Cardiac muscle cell (in vitro differentiated cells and primary cell): ENCODE measurements around the gene EVA1B. TPM values are rescaled to one million over a fixed set of nuclear protein-coding genes. Genes with fewer than 3 reads are reported as not detected.
A peak's percentile ranks its signal among the peaks of the same experiment; 100 is the strongest.

ENCODE experiments used
- DNase-seq, 2 donors: peaks; one replicate each; pipeline versions ENCODE4 v3.0.0 to v3.0.0-alpha.2; 2010 to 2017; ENCODE audit warnings: low read depth in 1 of 2, low spot score in 1 of 2
- H3K27ac ChIP-seq: fragments of 200-600 bp; sonication (generic); 2 replicates; pipeline ENCODE4 v1.5.1; 2016
- H3K27me3 ChIP-seq: fragments of 200-600 bp; sonication (generic); 2 replicates; pipeline ENCODE4 v1.6.0; 2016; ENCODE audit warnings: control low read depth
- H3K36me3 ChIP-seq: fragments of 200-600 bp; sonication (generic); 2 replicates; pipeline ENCODE4 v1.5.1; 2016; ENCODE audit warnings: control low read depth
- H3K4me1 ChIP-seq: fragments of 200-600 bp; sonication (generic); 2 replicates; pipeline ENCODE4 v1.8.1; 2017; ENCODE audit warnings: low read depth, mild to moderate bottlenecking, mixed run types
- H3K4me3 ChIP-seq: fragments of 200-600 bp; sonication (generic); 2 replicates; pipeline ENCODE4 v1.5.1; 2016; ENCODE audit warnings: mild to moderate bottlenecking
- H3K9me3 ChIP-seq: fragments of 200-600 bp; sonication (generic); 2 replicates; pipeline ENCODE4 v1.5.1; 2017; ENCODE audit warnings: low read depth, mild to moderate bottlenecking, control low read depth
- polyA plus RNA-seq: library from polyadenylated mRNA; unstranded; fragments of >200 nt; fragmentation: Nextera tagmentation; extraction: Ambion mirVana; gene quantifications from 2 replicates; pipeline ENCODE4 v1.2.1, GENCODE V29; 2016
- total RNA-seq: library from RNA; depleted of rRNA; stranded (reverse); fragments of >200 nt; gene quantifications from 2 replicates; pipeline ENCODE4 v1.2.3, GENCODE V29; 2016
- TF ChIP-seq, protein P1 (sequence below): IDR thresholded peaks from 2 replicates; pipeline ENCODE4 v1.5.1; 2012; ENCODE audit warnings: low read depth, mild to moderate bottlenecking, low read length

Gene EVA1B
- total and polyA plus RNA-seq, 2 experiments from 2014 or later: 24.5 to 40.4 TPM

DNA sequence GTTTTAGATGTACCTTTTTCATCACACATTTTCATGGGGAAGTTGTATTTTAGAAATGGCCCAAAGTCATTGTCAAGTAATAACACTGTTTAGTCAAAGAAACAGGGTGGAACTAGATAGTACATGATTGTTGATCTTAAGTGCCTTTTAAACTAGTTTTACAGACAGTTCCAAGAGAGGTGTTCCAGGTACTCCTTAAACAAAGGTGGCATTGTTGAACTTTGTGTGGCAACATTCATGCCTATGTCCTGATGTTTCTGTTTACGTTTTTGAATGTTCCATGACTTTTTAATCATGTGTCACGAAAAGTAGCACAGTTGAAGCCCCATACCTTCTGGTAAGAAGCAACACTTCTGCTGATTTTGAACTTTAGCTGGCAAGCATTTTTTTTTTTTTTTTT lies 26.4 kb downstream of the EVA1B start:
- Histone ChIP-seq H3K27me3 (no peaks in the 10 kb centered on the region), H3K27ac (no peak overlapping the region), H3K4me3 (no peak overlapping the region), H3K36me3 (peaks cover 57% of the 10 kb centered on the region), H3K9me3 (no peaks in the 10 kb centered on the region), H3K4me1 (peaks cover 3% of the 10 kb centered on the region)
- TF ChIP-seq, protein P1, sequence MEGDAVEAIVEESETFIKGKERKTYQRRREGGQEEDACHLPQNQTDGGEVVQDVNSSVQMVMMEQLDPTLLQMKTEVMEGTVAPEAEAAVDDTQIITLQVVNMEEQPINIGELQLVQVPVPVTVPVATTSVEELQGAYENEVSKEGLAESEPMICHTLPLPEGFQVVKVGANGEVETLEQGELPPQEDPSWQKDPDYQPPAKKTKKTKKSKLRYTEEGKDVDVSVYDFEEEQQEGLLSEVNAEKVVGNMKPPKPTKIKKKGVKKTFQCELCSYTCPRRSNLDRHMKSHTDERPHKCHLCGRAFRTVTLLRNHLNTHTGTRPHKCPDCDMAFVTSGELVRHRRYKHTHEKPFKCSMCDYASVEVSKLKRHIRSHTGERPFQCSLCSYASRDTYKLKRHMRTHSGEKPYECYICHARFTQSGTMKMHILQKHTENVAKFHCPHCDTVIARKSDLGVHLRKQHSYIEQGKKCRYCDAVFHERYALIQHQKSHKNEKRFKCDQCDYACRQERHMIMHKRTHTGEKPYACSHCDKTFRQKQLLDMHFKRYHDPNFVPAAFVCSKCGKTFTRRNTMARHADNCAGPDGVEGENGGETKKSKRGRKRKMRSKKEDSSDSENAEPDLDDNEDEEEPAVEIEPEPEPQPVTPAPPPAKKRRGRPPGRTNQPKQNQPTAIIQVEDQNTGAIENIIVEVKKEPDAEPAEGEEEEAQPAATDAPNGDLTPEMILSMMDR: no peak
- DNase-seq: no peak

DNA sequence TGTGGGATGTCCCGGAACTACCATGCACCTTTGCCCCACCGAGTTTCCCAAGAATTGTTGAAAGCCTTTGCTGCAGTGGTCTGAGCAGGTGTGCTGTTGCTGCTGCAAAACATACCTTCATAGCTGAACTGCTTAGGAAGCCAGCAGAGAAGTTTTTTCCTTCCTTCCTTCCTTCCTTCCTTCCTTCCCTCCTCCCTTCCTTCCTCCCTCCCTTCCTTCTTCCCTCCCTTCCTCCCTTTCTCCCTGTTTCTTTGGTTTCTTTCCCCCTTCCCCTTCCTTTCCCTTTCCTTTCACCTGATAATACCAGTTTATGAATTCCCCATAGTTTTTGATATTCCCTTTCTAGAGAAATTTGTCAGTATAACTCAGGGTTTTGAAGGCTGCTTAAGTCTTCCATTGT lies 28.1 kb downstream of the EVA1B start:
- Histone ChIP-seq H3K9me3 (no peaks in the 10 kb centered on the region), H3K27me3 (no peaks in the 10 kb centered on the region), H3K36me3 (peaks cover 58% of the 10 kb centered on the region), H3K27ac (peak overlapping the region; percentile 23), H3K4me1 (peaks cover 3% of the 10 kb centered on the region), H3K4me3 (no peak overlapping the region)
- no peak for DNase-seq
- TF ChIP-seq, protein P1: no peak

DNA sequence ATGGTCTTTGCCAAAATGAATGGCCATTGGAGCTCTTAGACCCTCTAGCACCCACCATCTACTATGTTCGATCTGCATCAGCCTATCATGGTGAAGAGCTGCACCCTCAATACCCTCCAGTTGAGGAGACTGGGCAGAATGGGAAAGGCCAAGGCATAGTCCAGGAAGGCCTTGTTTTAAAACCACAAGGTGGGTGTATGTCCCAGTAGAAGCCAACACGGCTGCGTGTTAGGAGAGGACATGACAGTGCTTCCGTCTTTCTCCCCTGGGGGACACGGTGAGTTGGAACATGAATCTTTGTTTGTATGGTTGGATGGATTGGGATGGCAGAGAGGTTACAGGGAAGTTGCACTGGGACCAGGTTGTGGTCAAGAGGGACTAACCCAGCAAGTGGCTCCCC lies 35.9 kb downstream of the EVA1B start:
- H3K27ac ChIP-seq: no peak overlapping the region

DNA sequence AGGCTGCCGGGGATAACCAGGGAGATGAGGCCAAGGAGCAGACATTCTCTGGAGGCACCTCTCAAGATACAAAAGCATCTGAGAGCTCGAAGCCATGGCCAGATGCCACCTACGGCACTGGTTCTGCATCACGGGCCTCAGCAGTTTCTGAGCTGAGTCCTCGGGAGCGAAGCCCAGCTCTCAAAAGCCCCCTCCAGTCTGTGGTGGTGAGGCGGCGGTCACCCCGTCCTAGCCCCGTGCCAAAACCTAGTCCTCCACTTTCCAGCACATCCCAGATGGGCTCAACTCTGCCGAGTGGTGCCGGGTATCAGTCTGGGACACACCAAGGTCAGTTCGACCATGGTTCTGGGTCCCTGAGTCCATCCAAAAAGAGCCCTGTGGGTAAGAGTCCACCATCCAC lies 36.6 kb downstream of the EVA1B start:
- TF ChIP-seq, protein P1: no peak
- no peaks in the 10 kb centered on the region for H3K27me3 ChIP-seq
- DNase-seq: no peak
- peaks cover 50% of the 10 kb centered on the region for H3K36me3 ChIP-seq
- H3K4me1 ChIP-seq: peaks cover 28% of the 10 kb centered on the region
- H3K9me3 ChIP-seq: no peaks in the 10 kb centered on the region
- H3K27ac ChIP-seq: no peak overlapping the region
- H3K4me3 ChIP-seq: no peak overlapping the region

More for the DNA sequence above, 35.9 kb downstream of the EVA1B start:
- Histone ChIP-seq H3K4me3 (no peak overlapping the region), H3K9me3 (no peaks in the 10 kb centered on the region), H3K27me3 (no peaks in the 10 kb centered on the region), H3K36me3 (peaks cover 55% of the 10 kb centered on the region), H3K4me1 (peaks cover 28% of the 10 kb centered on the region)
- TF ChIP-seq, protein P1: no peak
- DNase-seq: no peak

DNA sequence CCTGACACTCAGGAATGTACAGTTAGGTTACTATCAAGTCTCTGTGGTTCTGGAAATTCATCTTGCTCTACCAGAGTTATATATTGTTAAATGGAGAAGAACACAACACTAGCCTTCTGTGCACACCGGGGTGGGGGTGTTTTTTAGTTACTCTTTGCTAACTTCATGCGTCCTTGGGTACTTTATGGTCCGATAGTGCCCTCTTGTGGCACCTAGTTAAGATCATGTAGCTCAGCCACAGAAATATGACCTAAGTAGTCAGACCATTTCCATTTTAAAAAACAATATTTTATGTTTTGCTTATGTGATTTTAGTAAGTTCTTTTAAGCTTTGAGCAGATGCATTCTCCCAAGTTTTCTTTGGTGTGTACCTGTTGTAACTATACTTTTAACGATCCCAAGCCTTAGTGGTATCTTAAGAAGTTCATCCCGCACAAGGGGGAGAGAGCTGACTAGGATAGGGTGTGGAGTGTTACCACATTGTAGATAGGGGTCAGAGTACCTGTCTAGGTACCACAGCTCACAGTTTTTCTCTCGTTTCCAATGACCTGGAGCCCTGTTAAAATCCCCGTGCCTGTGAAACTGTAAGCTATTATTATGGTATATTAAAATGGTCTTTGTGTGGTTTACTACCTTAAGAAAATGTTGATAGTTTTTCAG lies 37.9 kb downstream of the EVA1B start:
- Histone ChIP-seq H3K27ac (peak overlapping the region; percentile 78), H3K27me3 (no peaks in the 10 kb centered on the region), H3K36me3 (peaks cover 38% of the 10 kb centered on the region), H3K9me3 (no peaks in the 10 kb centered on the region), H3K4me3 (no peak overlapping the region), H3K4me1 (peaks cover 30% of the 10 kb centered on the region)
- peak; percentile 88 to 93 for DNase-seq
- TF ChIP-seq, protein P1: peak; percentile 65

DNA sequence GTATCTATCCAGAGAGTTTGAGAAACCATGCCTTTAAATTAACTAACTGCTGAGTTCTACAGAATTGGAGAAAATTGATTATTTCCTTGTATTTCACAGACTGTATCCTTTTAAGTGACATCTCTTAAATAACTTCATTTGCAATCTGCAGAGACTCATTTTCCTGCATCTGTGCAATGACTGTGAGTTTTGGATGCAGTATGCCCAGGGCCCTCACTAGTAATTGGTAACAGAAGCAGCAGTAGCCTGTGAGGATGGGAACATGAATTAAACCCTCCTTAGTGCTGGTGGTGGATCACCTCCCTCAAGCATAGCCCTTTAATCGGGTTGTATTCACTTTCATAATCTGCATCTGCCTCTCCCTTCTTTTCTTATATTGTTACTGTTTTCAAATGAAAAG lies 38.9 kb downstream of the EVA1B start:
- TF ChIP-seq, protein P1: no peak
- Histone ChIP-seq H3K27me3 (no peaks in the 10 kb centered on the region), H3K36me3 (peaks cover 29% of the 10 kb centered on the region), H3K9me3 (no peaks in the 10 kb centered on the region), H3K4me3 (no peak overlapping the region), H3K4me1 (peaks cover 38% of the 10 kb centered on the region), H3K27ac (peak overlapping the region; percentile 78)
- DNase-seq: no peak
